Measurements from ENCODE around the gene DTNB.
"Not testable (repeated sequence)": the region's sequence is repeated elsewhere in the genome, so short reads cannot be mapped to it uniquely, and the experiment has no call there.

DTNB gene

DNA sequence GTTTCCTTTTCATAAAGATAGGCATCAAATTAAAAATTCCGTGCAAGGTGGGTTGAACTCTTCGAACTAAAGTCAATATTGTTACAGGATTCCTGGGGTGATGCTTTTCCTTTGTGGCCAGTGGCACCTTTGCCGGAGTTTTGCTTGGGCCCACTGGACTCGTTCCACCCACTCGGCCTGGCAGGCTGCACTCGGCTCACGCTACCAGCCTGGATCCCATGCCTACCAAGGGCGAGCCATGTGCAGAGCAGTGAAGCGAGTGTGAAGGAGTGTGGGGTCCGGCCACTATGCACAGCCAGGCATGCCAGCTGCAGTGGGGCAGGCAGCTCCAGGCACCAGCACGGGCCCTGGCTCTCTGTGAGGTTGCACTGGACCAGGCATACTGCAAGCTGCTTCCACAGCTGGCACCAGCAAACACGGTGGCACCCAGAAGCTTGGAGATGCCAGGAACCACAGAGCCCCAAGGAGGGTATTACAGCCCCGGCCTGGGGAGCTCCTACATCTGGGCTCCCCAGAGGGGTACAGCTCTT is 83.6 kb downstream of the DTNB start:
- DNase-seq (ENCODE audit: low spot score), result no peak

DNA sequence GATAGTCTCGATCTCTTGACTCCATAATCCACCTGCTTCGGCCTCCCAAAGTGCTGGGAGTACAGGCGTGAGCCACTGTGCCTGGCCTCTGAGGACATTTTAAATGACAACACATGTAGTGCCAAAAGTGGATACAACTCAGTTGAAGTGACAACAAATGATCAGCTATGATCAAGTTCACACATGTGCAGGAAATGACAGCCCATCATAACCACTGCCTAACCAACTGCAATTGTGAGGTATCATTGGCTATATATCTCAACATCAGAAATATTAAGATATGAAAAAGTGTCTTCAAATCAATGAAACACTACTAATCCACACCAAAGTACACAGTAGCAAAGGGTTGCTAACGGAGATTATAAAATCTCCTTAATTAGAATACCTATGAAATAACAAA is 84.8 kb downstream of the DTNB start:
- DNase-seq (ENCODE audit: low spot score), result no peak

DNA sequence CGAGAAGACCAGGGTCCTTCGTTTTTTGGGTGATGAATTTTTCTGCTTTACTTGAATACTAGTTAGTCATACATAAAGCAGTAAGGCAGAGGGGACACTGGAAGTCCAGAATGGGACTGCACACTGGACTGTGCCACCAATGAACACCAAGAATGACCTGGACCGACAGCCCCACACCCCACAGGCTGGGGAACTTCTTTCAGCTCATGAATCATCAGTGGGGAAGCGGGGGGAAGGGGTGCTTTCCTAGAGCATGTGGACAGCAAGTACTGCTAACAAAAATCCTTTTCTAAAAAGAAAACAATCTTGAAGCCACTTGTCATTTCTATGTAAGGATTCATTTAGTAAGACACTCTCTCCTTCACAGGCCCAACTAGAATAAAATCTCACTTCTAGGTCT is 86.0 kb downstream of the DTNB start:
- DNase-seq (ENCODE audit: low spot score), result peak; percentile 48

DNA sequence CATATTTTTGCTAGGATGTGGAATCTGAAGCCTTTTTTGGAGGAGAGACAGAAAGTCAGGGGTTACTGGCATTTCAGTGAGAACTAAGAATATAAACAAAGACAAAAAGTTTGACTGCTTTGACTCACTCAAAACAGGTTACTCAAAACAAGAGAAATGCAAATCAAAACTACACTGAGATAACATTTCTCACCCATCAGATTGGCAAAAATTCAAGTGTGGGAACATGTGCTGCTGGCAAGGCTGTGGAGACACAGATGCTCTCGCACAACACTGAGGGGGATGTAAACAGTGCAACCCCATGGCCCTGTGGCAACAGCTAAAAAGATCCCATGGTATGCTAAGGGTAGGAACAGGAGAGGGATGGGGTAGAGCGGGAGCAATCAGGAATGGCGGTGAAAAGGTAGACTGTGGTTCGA is 86.6 kb downstream of the DTNB start:
- no peak for DNase-seq (ENCODE audit: low spot score)

DNA sequence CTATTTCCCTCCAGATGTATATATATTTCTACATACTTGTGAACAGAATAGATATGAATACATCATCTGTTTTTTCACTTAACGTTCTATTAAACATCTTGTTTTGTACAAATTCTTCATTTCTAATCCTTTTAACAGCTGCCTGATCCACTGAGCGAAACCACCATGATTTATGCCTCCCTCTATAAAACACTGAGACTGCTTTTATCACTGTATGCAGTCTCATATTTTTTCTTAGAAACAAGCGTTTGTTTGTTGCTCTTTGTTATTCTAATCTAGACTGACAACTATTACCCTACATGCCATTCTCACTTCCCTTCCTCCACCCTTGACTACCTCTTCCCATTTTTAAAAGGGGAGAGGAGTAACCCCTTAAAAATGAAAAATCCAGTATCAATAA is 88.2 kb downstream of the DTNB start:
- no peak for DNase-seq (ENCODE audit: low spot score)

DNA sequence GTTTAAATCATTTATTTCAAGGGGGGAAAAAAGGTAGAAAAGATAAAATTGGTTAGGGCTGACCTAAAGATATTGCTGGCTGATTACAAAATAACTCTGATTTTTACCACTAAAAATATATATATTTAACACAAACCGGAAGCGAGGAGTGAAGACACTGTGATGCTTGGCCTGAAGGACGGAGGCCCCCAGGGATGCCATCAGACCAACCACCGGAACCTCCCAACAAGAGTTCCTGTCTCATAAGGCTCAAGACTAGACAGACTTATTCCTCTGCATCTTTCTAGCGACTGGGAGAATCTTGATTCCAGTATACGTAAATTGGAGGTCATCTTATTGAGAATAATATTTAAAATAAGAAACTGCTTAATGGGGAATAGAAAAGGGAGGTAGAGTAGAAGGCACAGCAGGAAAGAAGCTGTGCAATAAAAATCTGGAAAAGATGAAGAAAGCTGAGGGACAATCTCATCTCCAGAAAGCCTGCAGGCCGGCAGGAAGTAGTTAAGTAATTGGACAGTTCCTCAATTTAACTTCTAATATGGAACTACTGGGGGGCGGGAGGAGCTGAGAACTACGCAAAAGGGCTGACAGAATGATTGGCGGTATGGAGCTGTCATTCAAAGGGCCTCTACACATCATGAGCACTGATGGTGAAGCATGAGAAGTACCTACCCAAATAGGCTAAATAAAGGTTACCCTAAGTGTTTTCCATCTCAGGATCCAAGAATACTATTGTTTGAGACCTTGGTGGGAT is 91.1 kb downstream of the DTNB start:
- DNase-seq (ENCODE audit: low spot score), result no peak

DNA sequence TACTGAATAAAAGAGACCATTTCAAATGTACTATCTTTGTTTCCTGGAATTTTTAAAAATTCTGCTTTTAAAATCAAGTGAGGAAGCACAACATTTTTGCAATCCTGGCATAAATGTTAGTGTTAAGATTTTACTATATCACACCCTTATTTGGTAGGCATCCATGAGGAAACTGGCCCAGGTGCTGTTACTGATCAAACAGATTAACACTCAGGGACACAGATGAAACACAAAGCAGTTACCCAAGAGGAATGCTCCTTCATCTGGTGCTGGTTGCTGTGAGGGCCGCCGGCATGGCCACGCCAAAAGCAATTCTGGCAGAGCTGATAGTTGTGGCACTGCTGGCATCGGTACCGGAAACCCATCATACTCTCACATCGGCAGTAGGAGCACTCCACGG is 96.8 kb downstream of the DTNB start:
- DNase-seq (ENCODE audit: low spot score), result no peak

DNA sequence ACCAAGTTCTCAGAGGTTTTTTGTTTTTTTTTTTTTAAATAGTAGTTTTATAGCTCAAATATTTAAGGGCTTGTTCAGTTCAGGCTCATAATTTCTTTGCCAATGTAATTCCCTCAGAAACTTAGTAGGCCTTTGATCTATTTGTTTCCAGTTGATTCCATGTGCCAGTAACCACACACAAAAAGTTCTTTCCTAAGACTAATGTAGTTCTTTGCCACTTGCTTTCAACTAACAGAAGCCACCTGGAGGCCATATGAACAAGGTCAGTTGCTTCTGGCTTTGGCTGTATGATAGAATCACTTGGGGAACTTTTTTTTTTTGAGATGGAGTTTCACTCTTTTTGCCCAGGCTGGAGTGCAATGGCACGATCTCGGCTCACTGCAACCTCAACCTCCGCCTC is 100.7 kb downstream of the DTNB start:
- no peak for DNase-seq (ENCODE audit: low spot score)

DNA sequence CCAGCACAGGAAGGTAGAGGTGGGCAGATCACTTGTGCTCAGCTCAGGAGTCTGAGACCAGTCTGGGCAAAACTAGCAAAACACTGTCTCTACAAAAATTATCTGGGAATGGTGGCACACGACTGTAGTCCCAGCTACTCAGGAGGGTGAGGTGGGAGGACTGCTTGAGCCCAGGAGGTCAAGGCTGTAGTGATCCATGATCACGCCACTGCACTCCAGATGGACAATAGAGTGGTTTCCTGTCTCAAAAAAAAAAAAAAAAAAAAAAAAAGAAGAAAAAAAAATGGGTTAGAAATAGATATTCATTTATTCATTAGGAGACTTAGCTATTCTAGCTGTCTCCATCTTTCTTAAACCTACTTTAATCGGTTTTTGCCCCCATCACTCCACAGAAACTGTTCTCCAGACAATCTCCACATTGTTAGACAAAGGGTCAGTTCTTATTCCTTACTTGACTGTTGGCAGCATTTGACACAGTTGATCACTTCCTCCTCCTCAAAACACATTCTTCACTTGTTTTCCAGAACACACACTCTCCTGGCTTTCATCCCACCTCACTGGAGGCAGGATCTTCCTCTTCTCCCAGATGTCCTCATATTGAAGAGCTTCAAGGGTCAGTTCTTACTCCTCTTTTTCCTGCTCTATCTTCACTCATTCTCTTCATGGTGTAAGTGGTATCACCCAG is 103.1 kb downstream of the DTNB start:
- DNase-seq (ENCODE audit: low spot score), result peak; percentile 18

DNA sequence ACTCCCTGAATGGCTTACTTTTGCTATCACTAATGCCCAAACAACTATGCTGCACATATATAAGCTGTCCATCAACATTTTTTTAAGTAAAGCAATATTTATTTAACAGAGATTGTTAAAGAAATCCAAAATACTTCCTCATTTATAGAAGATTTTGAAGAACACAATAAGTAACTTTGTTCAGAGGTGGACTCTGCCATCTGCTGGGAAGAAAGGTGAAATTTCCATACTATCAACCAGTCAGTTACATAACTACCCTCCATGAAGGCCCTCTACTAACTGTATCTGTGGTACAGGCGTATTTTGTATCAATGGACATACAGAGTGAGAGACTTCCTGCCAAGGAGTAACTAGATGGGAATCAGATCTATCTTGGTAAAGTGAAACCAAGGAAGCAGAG is 106.0 kb downstream of the DTNB start:
- DNase-seq (ENCODE audit: low spot score), result peak; percentile 63

DNA sequence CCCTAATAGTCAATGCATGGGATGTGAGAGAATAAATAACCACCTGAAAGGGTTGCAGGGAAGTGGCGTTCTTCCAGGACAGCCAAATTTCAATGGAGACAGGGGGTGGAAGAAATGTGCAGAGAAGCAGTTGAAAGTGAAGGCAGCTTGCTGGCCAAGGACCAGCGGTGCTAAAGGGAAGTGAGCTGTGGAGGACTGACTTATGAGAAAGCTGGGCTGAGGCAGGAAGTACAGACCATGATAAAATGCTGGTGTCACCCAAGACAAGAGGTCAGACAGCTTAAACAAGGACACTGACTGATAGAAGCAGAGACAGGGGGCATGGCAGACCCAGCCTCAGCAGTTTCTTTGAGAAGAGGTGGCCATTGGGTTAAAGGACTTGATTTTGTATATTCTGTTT is 106.7 kb downstream of the DTNB start:
- peak; percentile 21 for DNase-seq (ENCODE audit: low spot score)

DNA sequence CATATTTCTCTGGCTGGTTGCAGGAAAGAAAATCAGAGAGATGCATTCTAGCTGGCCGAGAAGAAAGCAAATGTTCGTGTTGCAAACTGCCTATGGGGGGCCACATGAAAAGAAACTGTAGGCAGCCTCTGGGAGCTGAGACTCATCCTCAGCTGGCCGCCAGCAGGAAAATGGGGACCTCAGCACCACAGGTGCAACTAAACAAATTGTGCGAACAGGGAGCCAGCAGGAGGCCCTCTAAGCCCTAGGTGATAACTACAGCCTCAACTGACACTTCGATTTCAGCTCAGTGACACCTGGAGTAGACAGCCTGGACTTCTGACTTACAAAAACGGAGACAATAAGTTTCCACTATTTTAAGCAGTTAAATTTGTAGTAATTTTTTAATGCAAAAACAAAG is 107.3 kb downstream of the DTNB start:
- DNase-seq (ENCODE audit: low spot score), result no peak

DNA sequence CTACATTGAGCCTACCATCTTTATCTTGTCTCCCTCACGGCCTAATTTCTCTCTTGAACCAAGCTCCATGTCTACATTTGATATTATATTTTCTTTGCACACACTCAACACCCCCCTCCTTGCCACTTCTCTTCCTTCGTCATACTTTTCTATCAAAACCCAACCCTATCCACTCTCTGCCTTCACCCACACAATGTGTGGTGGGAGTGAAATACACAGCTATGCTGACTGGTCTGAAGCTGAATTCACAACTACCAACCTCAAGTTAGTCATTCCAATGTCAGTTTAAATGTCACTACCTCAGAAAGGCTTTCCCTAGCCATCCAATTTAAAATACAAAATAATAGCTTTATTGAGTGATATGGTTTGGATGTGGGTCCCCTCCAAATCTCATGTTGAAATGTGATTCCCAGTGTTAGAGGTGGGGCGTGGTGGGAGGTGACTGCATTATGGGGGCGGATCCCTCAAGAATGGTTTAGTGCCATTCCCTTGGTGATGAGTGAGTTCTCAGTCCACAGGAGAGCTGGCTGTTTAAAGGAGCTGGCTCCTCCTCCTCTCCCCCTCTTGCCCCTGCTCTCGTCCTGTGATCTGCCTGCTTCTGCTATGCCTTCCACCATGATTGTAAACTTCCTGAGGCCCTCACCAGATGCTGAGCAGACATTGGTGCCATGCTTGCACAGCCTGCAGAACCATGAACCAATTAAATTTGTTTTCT is 112.1 kb downstream of the DTNB start:
- DNase-seq (ENCODE audit: low spot score), result no peak

DNA sequence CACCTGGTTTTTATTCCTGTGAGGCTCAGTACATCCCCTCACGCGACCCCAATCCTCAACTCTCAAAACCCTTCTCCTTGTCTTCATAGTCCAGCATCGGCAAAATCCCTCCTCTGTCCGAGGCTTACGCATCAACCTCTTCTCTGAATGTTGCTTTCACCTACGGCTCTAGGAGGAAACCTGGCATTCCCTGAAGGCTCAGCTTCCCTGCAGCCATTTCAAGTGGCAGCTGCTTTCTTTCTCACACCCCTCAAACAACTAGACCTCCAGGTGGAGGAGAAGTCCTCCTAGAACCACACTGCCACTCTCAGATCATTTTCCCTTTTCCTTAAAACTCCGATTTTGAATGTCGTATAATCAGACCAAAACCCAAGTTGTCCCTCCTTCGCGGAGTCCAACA is 114.2 kb downstream of the DTNB start:
- no peak for DNase-seq (ENCODE audit: low spot score)

DNA sequence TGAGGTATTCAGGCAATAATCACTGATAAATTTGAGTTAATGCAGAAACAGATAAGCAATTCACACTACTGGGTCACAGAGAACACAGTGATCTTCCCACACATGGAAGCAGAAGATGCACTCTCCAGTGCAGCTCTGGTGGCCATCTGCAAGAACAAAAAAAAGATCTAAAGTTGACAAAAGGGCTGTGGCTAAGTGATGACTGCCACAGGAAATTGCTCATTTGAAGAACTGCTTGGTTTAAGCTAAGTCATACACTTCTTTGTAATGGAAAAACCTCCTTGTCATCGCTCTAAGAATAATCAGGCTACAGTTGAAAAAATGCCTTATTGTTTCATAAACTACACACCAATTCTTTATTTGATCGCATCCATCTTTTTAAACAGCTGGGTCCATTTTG is 115.1 kb downstream of the DTNB start:
- peak; percentile 83 for DNase-seq (ENCODE audit: low spot score)

DNA sequence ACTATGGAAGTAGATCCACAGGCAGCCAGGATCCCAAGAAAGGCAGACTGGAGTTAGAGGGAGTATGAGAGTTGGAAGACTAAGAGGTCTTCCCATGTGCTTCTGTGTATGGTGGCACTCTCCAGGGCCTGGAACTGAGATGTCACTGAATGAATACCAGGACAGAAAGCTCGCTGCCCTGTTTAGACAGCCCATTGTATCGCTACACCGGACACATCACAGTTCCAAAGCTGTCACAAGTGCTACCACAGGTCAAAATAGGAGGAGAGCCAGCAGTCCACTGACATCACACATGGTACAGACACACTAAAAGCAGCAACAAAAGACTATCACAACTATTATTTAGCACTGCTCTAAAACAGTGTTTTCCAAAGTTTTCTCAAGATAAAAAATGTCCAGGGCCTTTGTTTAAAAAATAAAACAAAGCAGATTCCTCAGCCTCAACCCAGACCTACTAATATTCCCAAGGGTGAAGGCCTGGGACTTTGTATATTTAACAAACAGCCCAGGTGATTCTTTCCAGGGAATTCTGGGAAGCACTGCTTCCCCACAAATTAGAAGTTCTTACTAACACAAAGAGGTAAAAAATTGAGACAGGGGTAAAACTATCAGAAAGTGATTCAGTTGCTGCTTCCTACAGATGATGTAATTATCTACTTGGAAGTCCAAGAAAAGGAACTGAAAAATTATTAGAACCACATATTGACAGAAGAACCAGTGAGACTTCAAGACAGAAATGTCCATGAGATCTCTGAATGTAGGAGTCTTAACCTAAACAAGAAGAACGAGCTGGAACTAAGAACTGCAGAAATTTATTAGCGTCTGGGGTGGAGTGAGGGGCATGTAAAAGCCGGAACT is 116.0 kb downstream of the DTNB start:
- DNase-seq (ENCODE audit: low spot score), result no peak

DNA sequence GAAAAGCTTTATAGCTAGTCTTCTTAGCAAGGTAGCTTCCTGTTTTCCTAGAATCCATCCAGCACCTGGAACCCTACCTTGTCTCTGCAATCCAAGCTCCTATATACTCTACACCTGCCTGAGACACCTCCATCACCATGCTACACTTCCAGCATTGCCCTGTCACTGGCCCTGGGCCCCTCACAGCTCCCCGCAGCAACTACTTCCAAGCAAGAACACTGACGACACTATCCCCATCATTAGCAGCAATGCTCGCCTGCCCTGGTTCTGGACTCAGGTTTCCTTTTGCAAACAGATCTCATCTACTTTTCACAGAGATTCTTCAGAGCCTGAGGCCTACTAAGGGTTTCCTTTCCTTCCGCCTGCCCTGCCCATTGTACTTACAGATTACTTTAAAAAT is 121.1 kb downstream of the DTNB start:
- no peak for DNase-seq (ENCODE audit: low spot score)

DNA sequence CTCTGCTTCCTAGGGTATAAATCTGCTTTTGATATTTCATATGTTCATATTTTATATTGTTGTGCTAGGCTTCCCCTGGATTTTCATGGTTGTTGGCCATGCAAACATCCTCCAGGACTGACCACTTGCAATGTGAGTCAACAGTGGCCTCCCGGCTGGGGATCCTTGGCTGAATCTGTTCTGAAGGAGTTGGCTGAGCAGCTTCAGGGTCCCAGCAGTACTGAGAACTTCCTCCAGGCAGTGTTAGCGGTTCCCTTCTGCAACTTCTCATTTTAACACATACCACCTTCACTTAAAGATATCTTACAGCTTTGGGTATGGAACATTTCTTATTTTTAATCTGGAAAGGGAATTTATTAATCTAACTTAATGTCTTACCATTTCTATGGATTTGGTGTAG is 122.1 kb downstream of the DTNB start:
- no peak for DNase-seq (ENCODE audit: low spot score)

DNA sequence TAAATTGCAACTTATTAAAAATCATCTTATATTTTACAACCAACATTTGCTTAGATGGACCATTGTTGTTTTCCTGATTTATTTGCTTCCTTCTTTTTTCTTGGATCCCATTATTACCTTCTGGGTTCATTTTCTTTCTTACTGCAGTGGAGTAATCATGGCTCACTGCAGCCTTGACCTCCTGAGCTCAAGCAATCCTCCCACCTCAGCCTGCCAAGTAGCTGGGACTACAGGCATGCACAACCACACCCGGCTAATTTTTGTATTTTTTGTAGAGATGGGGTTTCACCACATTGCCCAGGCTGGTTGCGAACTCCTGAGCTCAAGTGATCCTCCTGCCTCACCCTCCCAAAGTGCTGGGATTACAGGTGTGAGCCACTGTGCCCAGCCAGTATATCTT is 123.8 kb downstream of the DTNB start:
- DNase-seq (ENCODE audit: low spot score), result not testable (repeated sequence)

DNA sequence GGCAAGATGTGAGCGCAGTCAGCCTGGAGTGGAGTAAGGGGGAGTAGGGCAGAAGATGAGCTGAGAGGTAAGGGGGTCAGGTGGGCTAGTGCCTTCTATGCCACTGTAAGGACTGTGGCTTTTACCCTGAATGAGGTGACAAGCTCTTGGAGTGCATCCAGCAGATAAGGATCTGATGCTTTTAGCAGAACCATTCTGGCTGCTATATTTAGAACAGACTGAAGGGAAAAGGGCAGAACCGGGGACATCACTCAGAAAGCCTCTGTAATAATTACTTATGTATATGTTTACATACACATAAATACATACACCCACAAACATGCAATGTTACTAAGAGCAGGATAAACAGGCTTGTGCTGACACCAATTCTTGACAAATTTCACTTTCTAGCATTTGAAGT is 124.8 kb downstream of the DTNB start:
- no peak for DNase-seq (ENCODE audit: low spot score)

DNA sequence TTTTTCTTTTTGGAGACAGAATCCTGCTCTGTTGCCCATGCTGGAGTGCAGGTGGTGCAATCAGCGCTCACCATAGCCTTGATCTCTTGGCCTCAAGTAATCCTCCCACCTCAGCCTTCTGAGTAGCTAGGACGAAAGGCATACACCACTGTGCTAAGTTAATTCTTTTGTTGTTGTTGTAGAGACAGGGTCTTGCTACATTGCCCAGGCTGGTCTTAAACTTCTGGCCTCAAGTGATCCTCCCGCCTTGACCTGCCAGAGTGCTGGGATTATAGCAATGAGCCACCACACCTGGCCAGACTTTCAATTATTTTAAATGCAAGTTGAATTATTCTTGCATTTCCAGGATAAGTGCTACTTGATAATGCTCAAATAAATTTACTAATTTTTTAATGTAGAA is 126.5 kb downstream of the DTNB start:
- no peak for DNase-seq (ENCODE audit: low spot score)

DNA sequence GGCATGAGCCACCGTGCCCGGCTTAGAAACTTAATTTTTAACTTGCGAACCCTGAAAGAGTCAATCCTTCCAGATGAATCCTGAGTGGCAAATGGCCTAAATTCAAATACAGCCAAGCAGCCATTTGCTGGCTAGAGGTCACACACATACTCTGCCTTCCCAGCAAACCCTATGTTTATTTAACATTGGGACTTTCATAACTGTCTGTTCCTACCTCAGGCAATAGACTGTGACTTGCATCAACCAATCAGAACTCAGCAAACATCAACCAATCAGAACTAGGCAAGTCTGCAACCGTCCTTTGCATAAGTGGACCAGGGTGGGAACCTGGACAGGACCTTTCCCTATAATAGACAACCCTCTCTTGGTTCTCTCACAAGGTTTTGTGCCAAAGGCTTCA is 127.5 kb downstream of the DTNB start:
- no peak for DNase-seq (ENCODE audit: low spot score)

All from AG20443 (cell line).